Measurements from ENCODE around the gene NFKBIA. TPM values are rescaled to one million over a fixed set of nuclear protein-coding genes. Genes with fewer than 3 reads are reported as not detected.
"Not testable (repeated sequence)": the region's sequence is repeated elsewhere in the genome, so short reads cannot be mapped to it uniquely, and the experiment has no call there.

The NFKBIA gene
- total RNA-seq, 1 experiment from 2014 or later, result 99.4 TPM

DNA sequence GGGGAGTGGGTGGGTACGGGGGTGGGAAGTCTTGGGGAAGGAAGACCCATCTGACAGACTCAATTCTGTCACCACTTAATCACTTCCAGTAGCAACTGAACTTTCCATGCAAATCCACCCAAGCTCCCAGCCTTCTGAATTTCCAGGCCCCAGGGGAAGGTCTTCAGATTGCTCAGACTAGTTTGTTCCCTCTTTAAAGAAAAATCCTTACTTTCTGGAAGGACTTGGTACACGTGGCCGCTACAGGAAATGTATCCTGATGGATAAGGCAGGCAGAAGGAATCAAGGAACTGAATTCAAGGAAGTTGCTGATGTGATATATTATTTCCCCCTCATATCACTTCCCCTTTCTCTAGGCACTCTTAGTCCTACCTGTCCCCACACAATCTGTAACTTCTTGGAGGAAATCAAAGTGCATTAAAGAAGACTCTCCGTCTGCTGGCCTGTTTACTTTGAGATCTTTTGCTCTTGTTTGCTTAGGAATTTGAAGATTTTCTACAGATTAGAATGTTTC is 6.4 kb downstream of the NFKBIA start:
- intact Hi-C loops (cut with micrococcal nuclease; ENCODE audit: unreplicated experiment) (no loop called here), in situ Hi-C loops (cut with HindIII; ENCODE audit: low pct_unique_long_range_greater_than_20kb, low sequenced_read_pairs) (no loop called here)
- Histone ChIP-seq H3K27me3 (ENCODE audit: control insufficient read depth, insufficient read depth, low read length) (no peaks in the 10 kb centered on the region), H3K9me3 (ENCODE audit: control insufficient read depth, insufficient read depth, low read depth, low read length) (no peaks in the 10 kb centered on the region), H3K36me3 (ENCODE audit: control insufficient read depth, insufficient read depth, low read length) (peaks cover 17% of the 10 kb centered on the region), H3K4me3 (ENCODE audit: low read depth in 2 of 2, low read length in 2 of 2) (no peak overlapping the region), H3K27ac (ENCODE audit: low read length) (peak overlapping the region; percentile 58; the same call in 1 of the 2 replicates), H3K4me1 (ENCODE audit: control insufficient read depth, insufficient read depth, low read length) (peaks cover 30% of the 10 kb centered on the region)
- CTCF ChIA-PET, result no interaction called here
- ATAC-seq (peak; percentile 10; the same call in 1 of the 2 replicates), DNase-seq (ENCODE audit: low read depth, low spot score) (no peak)
- TF ChIP-seq SIN3A (IDR thresholded peaks at IDR 0.05; ENCODE audit: borderline replicate concordance, insufficient read depth, low read depth, low read length) (no peak), REST (IDR thresholded peaks at IDR 0.05; ENCODE audit: insufficient read depth in 1 of 2, low read depth in 2 of 2, low read length in 1 of 2) (no peak), TCF7L2 (IDR thresholded peaks at IDR 0.05; ENCODE audit: low read depth, low read length) (no peak), POLR2AphosphoS5 (IDR thresholded peaks at IDR 0.05; ENCODE audit: low read depth, low read length) (no peak), CTCF (IDR thresholded peaks at IDR 0.05) (no peak)
- no TSS peak for BruUV-seq (replicated peaks)
- POLR2A ChIA-PET, result no interaction called here

DNA sequence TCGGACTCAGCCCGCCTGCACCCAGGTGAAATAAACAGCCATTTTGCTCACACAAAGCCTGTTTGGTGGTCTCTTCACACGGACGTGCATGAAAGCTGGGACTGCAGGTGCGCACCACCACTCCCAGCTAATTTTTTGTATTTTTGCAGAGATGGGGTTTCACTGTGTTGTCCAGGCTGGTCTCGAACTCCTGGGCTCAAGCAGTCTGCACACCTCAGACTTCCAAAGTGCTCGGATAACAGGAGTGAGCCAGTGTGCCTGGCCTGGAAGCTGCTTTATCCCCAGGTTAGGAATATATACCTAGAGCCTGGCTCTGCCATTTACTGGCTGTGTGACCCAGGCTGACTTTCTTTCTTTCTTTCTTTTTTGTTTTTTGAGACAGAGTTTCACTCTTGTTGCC is 7.9 kb downstream of the NFKBIA start:
- H3K27ac ChIP-seq (ENCODE audit: low read length); intact Hi-C loops (cut with micrococcal nuclease; ENCODE audit: unreplicated experiment); H3K9me3 ChIP-seq (ENCODE audit: control insufficient read depth, insufficient read depth, low read depth, low read length); ATAC-seq; BruUV-seq (replicated peaks); H3K27me3 ChIP-seq (ENCODE audit: control insufficient read depth, insufficient read depth, low read length); H3K4me3 ChIP-seq (ENCODE audit: low read depth in 2 of 2, low read length in 2 of 2); DNase-seq (ENCODE audit: low read depth, low spot score); POLR2A ChIA-PET; in situ Hi-C loops (cut with HindIII; ENCODE audit: low pct_unique_long_range_greater_than_20kb, low sequenced_read_pairs); CTCF ChIA-PET: not testable (repeated sequence)
- peaks cover 23% of the 10 kb centered on the region for H3K4me1 ChIP-seq (ENCODE audit: control insufficient read depth, insufficient read depth, low read length)
- peaks cover 11% of the 10 kb centered on the region for H3K36me3 ChIP-seq (ENCODE audit: control insufficient read depth, insufficient read depth, low read length)

DNA sequence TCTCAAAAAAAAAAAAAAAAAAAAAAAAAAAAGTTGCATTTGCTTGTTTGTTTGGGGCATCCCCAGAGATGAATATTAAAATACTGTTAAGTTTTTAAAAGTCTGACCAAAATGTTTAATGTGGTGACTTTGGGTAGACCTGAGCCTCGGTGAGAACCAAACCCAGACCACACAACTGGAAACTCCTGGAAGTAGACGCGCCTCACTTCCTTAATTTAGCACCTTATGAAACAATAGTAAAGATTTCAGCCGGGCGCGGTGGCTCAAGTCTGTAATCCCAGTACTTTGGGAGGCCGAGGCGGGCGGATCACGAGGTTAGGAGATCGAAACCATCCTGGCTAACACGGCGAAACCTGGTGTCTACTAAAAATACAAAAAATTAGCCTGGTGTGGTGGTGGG is 9.3 kb downstream of the NFKBIA start:
- no peak for DNase-seq (ENCODE audit: low read depth, low spot score)
- TF ChIP-seq CTCF (IDR thresholded peaks at IDR 0.05), result no peak
- no peak for TF ChIP-seq TCF7L2 (IDR thresholded peaks at IDR 0.05; ENCODE audit: low read depth, low read length)
- TF ChIP-seq REST (IDR thresholded peaks at IDR 0.05; ENCODE audit: insufficient read depth in 1 of 2, low read depth in 2 of 2, low read length in 1 of 2), result no peak
- TF ChIP-seq POLR2AphosphoS5 (IDR thresholded peaks at IDR 0.05; ENCODE audit: low read depth, low read length), result no peak
- TF ChIP-seq SIN3A (IDR thresholded peaks at IDR 0.05; ENCODE audit: borderline replicate concordance, insufficient read depth, low read depth, low read length), result no peak
- no peak overlapping the region for H3K27ac ChIP-seq (ENCODE audit: low read length)
- BruUV-seq (replicated peaks), result no TSS peak
- no peaks in the 10 kb centered on the region for H3K36me3 ChIP-seq (ENCODE audit: control insufficient read depth, insufficient read depth, low read length)
- intact Hi-C loops (cut with micrococcal nuclease; ENCODE audit: unreplicated experiment) (no loop called here), in situ Hi-C loops (cut with HindIII; ENCODE audit: low pct_unique_long_range_greater_than_20kb, low sequenced_read_pairs) (no loop called here)
- no peaks in the 10 kb centered on the region for H3K27me3 ChIP-seq (ENCODE audit: control insufficient read depth, insufficient read depth, low read length)
- H3K9me3 ChIP-seq (ENCODE audit: control insufficient read depth, insufficient read depth, low read depth, low read length), result no peaks in the 10 kb centered on the region
- ChIA-PET POLR2A (no interaction called here), CTCF (no interaction called here)
- H3K4me3 ChIP-seq (ENCODE audit: low read depth in 2 of 2, low read length in 2 of 2), result no peak overlapping the region
- no peak for ATAC-seq
- peaks cover 9% of the 10 kb centered on the region for H3K4me1 ChIP-seq (ENCODE audit: control insufficient read depth, insufficient read depth, low read length)

All from Panc1 (cell line).